Omental fat pad (tissue), 4 donors: ENCODE results near the gene UBE2E2. TPM values are rescaled to one million over a fixed set of nuclear protein-coding genes. Genes with fewer than 3 reads are reported as not detected.

Source experiments
- ATAC-seq: fragments of 150-250 bp; one replicate; pipeline ENCODE4 v1.9.1; 2016; ENCODE audit warnings: mild to moderate bottlenecking, moderate library complexity; ENCODE audit not compliant: low FRiP score
- DNase-seq: peaks from one replicate; pipeline ENCODE4 v3.0.0-alpha.2; 2019; ENCODE audit warnings: low spot score
- total RNA-seq, 4 donors: library from RNA; depleted of rRNA; stranded (reverse); fragments of >200 nt; gene quantifications; one replicate each; pipeline ENCODE4 v1.1.0, GENCODE V29; 2016
- TF ChIP-seq, protein P1 (sequence below), 3 donors: fragments of 450-650 bp; IDR thresholded peaks; one replicate each; pipeline ENCODE4 v1.5.1; 2016 to 2017; ENCODE audit warnings: antibody characterized with exemption in 3 of 3, mild to moderate bottlenecking in 3 of 3, moderate library complexity in 2 of 3

The UBE2E2 gene
- total RNA-seq, 4 donors from 2014 or later = 25.9 to 93.4 (median 73.9) TPM

- DNase-seq (no peak), ATAC-seq (no peak)
- TF ChIP-seq, protein P1, sequence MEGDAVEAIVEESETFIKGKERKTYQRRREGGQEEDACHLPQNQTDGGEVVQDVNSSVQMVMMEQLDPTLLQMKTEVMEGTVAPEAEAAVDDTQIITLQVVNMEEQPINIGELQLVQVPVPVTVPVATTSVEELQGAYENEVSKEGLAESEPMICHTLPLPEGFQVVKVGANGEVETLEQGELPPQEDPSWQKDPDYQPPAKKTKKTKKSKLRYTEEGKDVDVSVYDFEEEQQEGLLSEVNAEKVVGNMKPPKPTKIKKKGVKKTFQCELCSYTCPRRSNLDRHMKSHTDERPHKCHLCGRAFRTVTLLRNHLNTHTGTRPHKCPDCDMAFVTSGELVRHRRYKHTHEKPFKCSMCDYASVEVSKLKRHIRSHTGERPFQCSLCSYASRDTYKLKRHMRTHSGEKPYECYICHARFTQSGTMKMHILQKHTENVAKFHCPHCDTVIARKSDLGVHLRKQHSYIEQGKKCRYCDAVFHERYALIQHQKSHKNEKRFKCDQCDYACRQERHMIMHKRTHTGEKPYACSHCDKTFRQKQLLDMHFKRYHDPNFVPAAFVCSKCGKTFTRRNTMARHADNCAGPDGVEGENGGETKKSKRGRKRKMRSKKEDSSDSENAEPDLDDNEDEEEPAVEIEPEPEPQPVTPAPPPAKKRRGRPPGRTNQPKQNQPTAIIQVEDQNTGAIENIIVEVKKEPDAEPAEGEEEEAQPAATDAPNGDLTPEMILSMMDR (IDR thresholded peaks at IDR 0.05) = no peak
Observed at GRCh38 chr3:23189187-23189586, 13.9 kb upstream of the UBE2E2 start.

DNA sequence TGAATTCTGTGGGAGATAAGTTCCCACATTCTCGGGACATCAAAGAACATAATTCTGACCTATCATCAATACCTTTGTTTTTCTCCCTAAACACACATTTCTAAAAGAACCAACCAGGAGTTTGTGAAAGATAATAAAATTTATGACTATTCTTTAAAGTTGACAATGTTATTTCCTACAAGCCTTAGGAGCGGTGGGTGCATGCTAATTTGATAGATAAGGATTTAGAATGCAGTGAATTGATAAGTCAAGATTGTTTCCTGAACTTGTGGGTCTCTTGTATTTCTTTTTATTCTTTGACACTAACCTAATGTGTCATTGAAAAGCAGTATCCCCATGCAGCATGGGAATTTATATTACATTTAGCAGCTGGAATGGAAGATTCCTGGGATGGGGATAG, 10.3 kb upstream of the UBE2E2 start:
- no peak for DNase-seq
- ATAC-seq = no peak
- TF ChIP-seq, protein P1 (IDR thresholded peaks at IDR 0.05) = no peak

DNA sequence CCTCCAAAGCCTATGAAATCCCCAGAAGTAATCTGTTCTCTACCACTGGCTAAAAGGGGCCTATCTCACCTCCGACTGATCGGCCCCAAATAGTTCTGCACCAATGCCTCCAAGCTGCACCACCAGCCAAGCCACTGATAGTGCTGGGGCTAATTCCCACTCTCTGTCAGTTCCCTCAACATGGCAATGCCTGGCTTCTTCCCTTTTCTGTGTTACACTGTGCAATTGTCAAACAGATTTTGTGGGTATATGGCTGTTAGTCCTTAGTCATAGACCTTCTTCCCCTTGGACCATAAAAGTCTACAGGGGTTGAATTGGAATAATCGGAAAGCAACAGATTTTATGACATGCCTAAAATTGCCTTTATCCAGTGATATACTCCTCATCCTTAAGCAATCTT, 9.3 kb upstream of the UBE2E2 start:
- DNase-seq (no peak), ATAC-seq (no peak)
- TF ChIP-seq, protein P1 (IDR thresholded peaks at IDR 0.05) = no peak

DNA sequence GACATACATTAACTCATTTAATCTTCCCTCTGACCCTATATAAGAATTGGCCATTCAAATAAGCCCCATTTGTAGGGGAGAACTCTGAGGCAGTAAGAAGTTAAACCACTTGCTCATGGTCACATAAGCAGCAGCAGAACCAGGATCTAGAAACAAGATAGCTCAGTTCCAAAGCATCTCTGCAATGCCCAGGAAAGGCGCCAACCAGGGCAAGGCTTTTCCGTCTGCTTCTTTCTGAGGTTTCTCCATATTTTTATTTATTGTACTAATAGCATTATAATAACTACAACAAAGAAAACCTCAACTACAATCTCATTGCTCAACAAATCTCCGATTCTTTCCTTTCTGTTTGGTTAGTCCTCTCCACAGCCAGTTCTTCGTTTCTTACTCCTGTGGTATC, 4.3 kb upstream of the UBE2E2 start:
- no peak for DNase-seq
- no peak for ATAC-seq
- TF ChIP-seq, protein P1 (IDR thresholded peaks at IDR 0.05) = no peak

- ATAC-seq = no peak
- no peak for DNase-seq
- TF ChIP-seq, protein P1 (IDR thresholded peaks at IDR 0.05) = no peak
Observed at GRCh38 chr3:23199649-23200048, 3.5 kb upstream of the UBE2E2 start.

GRCh38 chr3:23201154-23201838, 1.8 kb upstream of the UBE2E2 start:
- TF ChIP-seq, protein P1 (IDR thresholded peaks at IDR 0.05) = no peak
- ATAC-seq = no peak
- no peak for DNase-seq

DNA sequence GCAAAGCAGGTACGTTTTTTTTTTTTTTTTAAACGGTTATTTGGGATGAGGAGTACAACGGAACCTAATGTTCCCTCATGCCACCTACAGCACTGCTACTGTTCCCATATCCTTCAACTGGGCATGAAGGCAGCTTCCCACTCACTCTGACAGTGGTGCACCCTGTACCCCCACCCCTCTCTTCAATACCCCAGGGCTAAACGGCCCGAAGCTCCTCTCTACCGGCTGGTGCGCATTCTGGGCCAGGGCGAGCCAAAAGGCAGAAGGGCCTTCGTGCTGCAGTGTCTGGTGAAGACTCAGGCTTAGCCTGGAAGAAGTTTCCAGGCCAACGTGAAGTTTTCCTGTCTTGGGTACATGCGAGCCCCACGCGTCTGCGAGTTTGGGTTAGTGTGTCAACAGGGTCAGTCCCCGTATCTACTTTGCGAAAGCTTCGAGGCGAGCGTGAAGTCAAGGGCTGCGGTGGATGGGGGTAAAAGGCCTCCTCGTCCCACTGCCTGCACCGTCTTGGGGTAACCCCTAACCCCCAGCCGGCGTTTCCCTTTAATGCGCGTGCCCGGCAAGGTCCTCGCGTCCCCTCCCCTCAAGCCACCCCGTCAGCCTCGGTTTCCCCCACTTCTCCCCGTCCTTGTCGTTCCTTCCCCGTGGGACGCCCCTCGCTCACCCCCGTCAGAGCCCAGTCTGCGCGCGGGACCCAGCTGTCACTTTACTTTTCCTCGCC, 765 bp upstream of the UBE2E2 start:
- TF ChIP-seq, protein P1 (IDR thresholded peaks at IDR 0.05) = no peak
- ATAC-seq (peak; percentile 31), DNase-seq (peak; percentile 34)
